Keratinocyte (primary cell): Measurements from ENCODE around the gene COL4A4. TPM values are rescaled to one million over a fixed set of nuclear protein-coding genes. Genes with fewer than 3 reads are reported as not detected.

Experiments used
- DNase-seq: peaks from one replicate; pipeline ENCODE4 v3.0.0-alpha.2; 2011; ENCODE audit warnings: low read depth, missing footprints, low spot score
- FAIRE-seq: peaks from 2 replicates; lab custom pipeline; 2011; peaks lifted over from hg19 to GRCh38; lab: Jason Lieb, UNC
- H2AFZ ChIP-seq: 2 replicates; pipeline ENCODE4 v1.6.0; 2012; ENCODE audit warnings: low read length, control low read depth, inconsistent platforms; ENCODE audit not compliant: control insufficient read depth
- H3K27ac ChIP-seq: 2 replicates; pipeline ENCODE4 v1.5.1; 2011; ENCODE audit warnings: low read length; ENCODE audit not compliant: control insufficient read depth, insufficient read depth
- H3K27me3 ChIP-seq: 3 replicates; pipeline ENCODE4 v1.6.0; 2011; ENCODE audit warnings: low read length; ENCODE audit not compliant: control insufficient read depth, insufficient read depth; ENCODE audit errors: extremely low read depth
- H3K36me3 ChIP-seq, 2 experiments: 2 replicates in 1 of 2; 3 replicates in 1 of 2; pipeline ENCODE4 v1.5.1; 2011; ENCODE audit warnings: low read length in 2 of 2, mild to moderate bottlenecking in 1 of 2; ENCODE audit not compliant: control insufficient read depth in 2 of 2, insufficient read depth in 2 of 2; ENCODE audit errors: extremely low read depth in 1 of 2
- H3K4me1 ChIP-seq: 3 replicates; pipeline ENCODE4 v1.5.1; 2011; ENCODE audit warnings: low read length; ENCODE audit not compliant: control insufficient read depth, insufficient read depth; ENCODE audit errors: extremely low read depth
- H3K4me2 ChIP-seq: 3 replicates; pipeline ENCODE4 v1.6.0; 2011; ENCODE audit warnings: low read depth, low read length; ENCODE audit not compliant: control insufficient read depth, insufficient read depth; ENCODE audit errors: extremely low read depth
- H3K4me3 ChIP-seq, 3 experiments: fragments of 200-600 bp in 1 of 3; sonication (generic) in 1 of 3; 2 replicates in 2 of 3; 3 replicates in 1 of 3; pipeline ENCODE4 v1.5.1; 2011 to 2016; ENCODE audit warnings: low read length in 3 of 3, mild to moderate bottlenecking in 3 of 3, control low read depth in 2 of 3, inconsistent platforms in 1 of 3, low read depth in 1 of 3, mixed read lengths in 1 of 3, mixed run types in 1 of 3, moderate library complexity in 1 of 3; ENCODE audit not compliant: control insufficient read depth in 2 of 3, insufficient read depth in 2 of 3; ENCODE audit errors: extremely low read depth in 1 of 3
- H3K79me2 ChIP-seq: 2 replicates; pipeline ENCODE4 v1.6.0; 2012; ENCODE audit warnings: low read length; ENCODE audit not compliant: control insufficient read depth, insufficient read depth
- H3K9ac ChIP-seq: 3 replicates; pipeline ENCODE4 v1.6.0; 2011; ENCODE audit warnings: low read length; ENCODE audit not compliant: control insufficient read depth, insufficient read depth; ENCODE audit errors: extremely low read depth
- H3K9me1 ChIP-seq: 3 replicates; pipeline ENCODE4 v1.6.0; 2011; ENCODE audit warnings: low read length; ENCODE audit not compliant: control insufficient read depth, insufficient read depth; ENCODE audit errors: extremely low read depth
- H3K9me3 ChIP-seq: 2 replicates; pipeline ENCODE4 v1.5.1; 2012; ENCODE audit warnings: low read depth, low read length; ENCODE audit not compliant: control insufficient read depth
- H4K20me1 ChIP-seq: 3 replicates; pipeline ENCODE4 v1.6.0; 2011; ENCODE audit warnings: low read length; ENCODE audit not compliant: control insufficient read depth, insufficient read depth; ENCODE audit errors: extremely low read depth
- CTCF ChIP-seq, 3 experiments: IDR thresholded peaks in 1 of 3; conservative IDR thresholded peaks in 1 of 3; optimal IDR thresholded peaks in 1 of 3; 2 replicates in 2 of 3; 3 replicates in 1 of 3; pipeline versions ENCODE3 to v1.5.1; 2011; ENCODE audit warnings: low read length in 3 of 3, mild to moderate bottlenecking in 3 of 3, moderate library complexity in 2 of 3, control low read depth in 1 of 3, inconsistent platforms in 1 of 3; ENCODE audit not compliant: insufficient read depth in 2 of 3; ENCODE audit errors: extremely low read depth in 1 of 3
- EZH2 ChIP-seq: IDR thresholded peaks from one replicate; pipeline ENCODE4 v1.6.1; 2012; ENCODE audit warnings: inconsistent platforms, mild to moderate bottlenecking, low read length, moderate library complexity
- dilution Hi-C: fragments of 300-500 bp; cut with MboI; formaldehyde crosslinking; loops from one replicate; pipeline ENCODE4 v1.7.0; 2020; ENCODE audit warnings: low sequenced_read_pairs; ENCODE audit not compliant: extremely low pct_ligation_motif_present
- polyA plus RNA-seq, 5 experiments: library from polyadenylated mRNA; depleted of rRNA in 3 of 5; stranded (reverse) in 3 of 5; stranded (forward) in 1 of 5; unstranded in 1 of 5; fragments of >200 nt; gene quantifications; 1 replicate in 1 of 5; 2 replicates in 3 of 5; 3 replicates in 1 of 5; pipeline versions ENCODE4 v1.2.1 to v1.2.3, GENCODE V29; 2011 to 2012; ENCODE audit warnings: missing spikeins in 2 of 5, low read depth in 1 of 5, low replicate concordance in 1 of 5

The COL4A4 gene
- polyA plus RNA-seq, 1 donor (not counting 4 experiments of a cell fraction or from before 2014, with no cell fraction given): not detected

GRCh38 chr2:227153307-227153706 lies 10.7 kb downstream of the COL4A4 start:
- no peak for TF ChIP-seq CTCF (optimal IDR thresholded peaks at IDR 0.05 in 1 of 3, IDR thresholded peaks at IDR 0.05 in 1 of 3, conservative IDR thresholded peaks at IDR 0.05 in 1 of 3; ENCODE audit: extremely low read depth in 1 of 3, insufficient read depth in 2 of 3, low read length in 3 of 3)
- no peak for TF ChIP-seq EZH2
- no peak overlapping the region for H3K9ac ChIP-seq
- no peak overlapping the region for H3K4me3 ChIP-seq
- DNase-seq (no peak), FAIRE-seq (no peak)
- H4K20me1 ChIP-seq: no peaks in the 10 kb centered on the region
- H3K27me3 ChIP-seq: no peaks in the 10 kb centered on the region
- no peaks in the 10 kb centered on the region for H3K79me2 ChIP-seq
- dilution Hi-C loops: no loop called here
- no peaks in the 10 kb centered on the region for H3K9me3 ChIP-seq
- no peak overlapping the region for H3K4me2 ChIP-seq
- H3K9me1 ChIP-seq: no peaks in the 10 kb centered on the region
- H2AFZ ChIP-seq: no peak overlapping the region
- H3K4me1 ChIP-seq: no peaks in the 10 kb centered on the region
- H3K36me3 ChIP-seq: no peaks in the 10 kb centered on the region
- H3K27ac ChIP-seq: no peak overlapping the region

- H3K9ac ChIP-seq: no peak overlapping the region
- H3K4me3 ChIP-seq: no peak overlapping the region
- FAIRE-seq: no peak
- no peaks in the 10 kb centered on the region for H3K9me1 ChIP-seq
- no peak overlapping the region for H2AFZ ChIP-seq
- H3K4me2 ChIP-seq: no peak overlapping the region
- no peaks in the 10 kb centered on the region for H3K79me2 ChIP-seq
- no peaks in the 10 kb centered on the region for H4K20me1 ChIP-seq
- DNase-seq: no peak
- no peaks in the 10 kb centered on the region for H3K36me3 ChIP-seq
- H3K9me3 ChIP-seq: no peaks in the 10 kb centered on the region
- dilution Hi-C loops: no loop called here
- H3K27ac ChIP-seq: no peak overlapping the region
- no peak for TF ChIP-seq EZH2
- TF ChIP-seq CTCF (optimal IDR thresholded peaks at IDR 0.05 in 1 of 3, IDR thresholded peaks at IDR 0.05 in 1 of 3, conservative IDR thresholded peaks at IDR 0.05 in 1 of 3; ENCODE audit: extremely low read depth in 1 of 3, insufficient read depth in 2 of 3, low read length in 3 of 3): no peak
- no peaks in the 10 kb centered on the region for H3K4me1 ChIP-seq
- H3K27me3 ChIP-seq: no peaks in the 10 kb centered on the region
Observed at GRCh38 chr2:227152093-227152766, 11.8 kb downstream of the COL4A4 start.
